ENCODE results near the gene EMC1. TPM values are rescaled to one million over a fixed set of nuclear protein-coding genes. Genes with fewer than 3 reads are reported as not detected.

EMC1 gene
- total RNA-seq, 4 donors from 2014 or later: 21.8 to 39.8 (median 30.6) TPM

- no peak for ATAC-seq
- H3K4me3 ChIP-seq: no peak overlapping the region
- H3K27ac ChIP-seq: no peak overlapping the region
- H3K36me3 ChIP-seq: peaks cover 0 to 54% of the 10 kb centered on the region in 2 donors
- H3K27me3 ChIP-seq: no peaks in the 10 kb centered on the region
- no peaks in the 10 kb centered on the region for H3K9me3 ChIP-seq
- TF ChIP-seq POLR2AphosphoS5 (IDR thresholded peaks at IDR 0.05) (no peak), EP300 (IDR thresholded peaks at IDR 0.05) (no peak), POLR2A (IDR thresholded peaks at IDR 0.05) (no peak), CTCF (IDR thresholded peaks at IDR 0.05) (no peak)
- peaks cover 6 to 40% (median 12%) of the 10 kb centered on the region in 3 donors for H3K4me1 ChIP-seq
- WGBS, 2 donors (ENCODE audit: low coverage in 1 of 2): 100% methylated on average over 1 of the region's 1 CpG
Observed at GRCh38 chr1:19213580-19213979, 37.7 kb downstream of the EMC1 start.

- peaks cover 10 to 54% (median 20%) of the 10 kb centered on the region in 3 donors for H3K4me1 ChIP-seq
- no peak overlapping the region for H3K4me3 ChIP-seq
- no peak for ATAC-seq
- peaks cover 0 to 40% of the 10 kb centered on the region in 2 donors for H3K36me3 ChIP-seq
- no peak for TF ChIP-seq POLR2AphosphoS5 (IDR thresholded peaks at IDR 0.05)
- no peak for TF ChIP-seq CTCF (IDR thresholded peaks at IDR 0.05)
- no peak for TF ChIP-seq EP300 (IDR thresholded peaks at IDR 0.05)
- TF ChIP-seq POLR2A (IDR thresholded peaks at IDR 0.05): no peak
- H3K27me3 ChIP-seq: no peaks in the 10 kb centered on the region
- H3K27ac ChIP-seq: no peak overlapping the region
- no peaks in the 10 kb centered on the region for H3K9me3 ChIP-seq
Observed at GRCh38 chr1:19212167-19212566, 39.2 kb downstream of the EMC1 start.

GRCh38 chr1:19210772-19211549 lies 40.4 kb downstream of the EMC1 start:
- ATAC-seq: no peak
- H3K36me3 ChIP-seq: peaks cover 0 to 29% of the 10 kb centered on the region in 2 donors
- H3K27me3 ChIP-seq: no peaks in the 10 kb centered on the region
- H3K4me3 ChIP-seq: peak overlapping the region; percentile 40 to 93
- WGBS, 2 donors (ENCODE audit: low coverage in 1 of 2): 7 to 12% methylated on average over 8 to 12 of the region's 12 CpGs
- H3K9me3 ChIP-seq: no peaks in the 10 kb centered on the region
- H3K27ac ChIP-seq: peak overlapping the region; percentile 73 to 99 (median 96)
- H3K4me1 ChIP-seq: peaks cover 15 to 66% (median 29%) of the 10 kb centered on the region in 3 donors
- TF ChIP-seq POLR2AphosphoS5 (IDR thresholded peaks at IDR 0.05): no peak
- TF ChIP-seq EP300 (IDR thresholded peaks at IDR 0.05): no peak
- TF ChIP-seq CTCF (IDR thresholded peaks at IDR 0.05): no peak
- no peak for TF ChIP-seq POLR2A (IDR thresholded peaks at IDR 0.05)

- H3K4me3 ChIP-seq: peak within 1 kb of the TSS; percentile 40 to 93
- H3K4me1 ChIP-seq: peaks cover 15 to 74% (median 33%) of the 10 kb centered on the region in 3 donors
- WGBS, 2 donors (ENCODE audit: low coverage in 1 of 2): 0% methylated on average over 3 to 5 of the region's 80 CpGs
- no peaks in the 10 kb centered on the region for H3K27me3 ChIP-seq
- peak within 1 kb of the TSS; percentile 73 to 99 (median 96) for H3K27ac ChIP-seq
- H3K36me3 ChIP-seq: peaks cover 0 to 22% of the 10 kb centered on the region in 2 donors
- peak; percentile 98 for ATAC-seq
- TF ChIP-seq EP300 (IDR thresholded peaks at IDR 0.05) (no peak), POLR2AphosphoS5 (IDR thresholded peaks at IDR 0.05) (peak; percentile 98), CTCF (IDR thresholded peaks at IDR 0.05) (peak in 1 of 4 experiments; percentile 13), POLR2A (IDR thresholded peaks at IDR 0.05) (peak; percentile 98)
- H3K9me3 ChIP-seq: no peaks in the 10 kb centered on the region
Observed at GRCh38 chr1:19209990-19210771, 41.1 kb downstream of the EMC1 start, which contains the start of gene UBR4. TSS of gene UBR4 (minus strand) at chr1:19210266. CDS start at chr1:19210248, 18 bp downstream.

Data from gastroesophageal sphincter (tissue), 4 donors.